ENCODE measurements around the gene XKRX.

XKRX gene

GRCh38 chrX:100868273-100868672 is 60.4 kb downstream of the XKRX start:
- Histone ChIP-seq H2AFZ (no peak overlapping the region), H3K4me2 (ENCODE audit: low read length) (no peak overlapping the region), H3K27ac (no peak overlapping the region), H3K36me3 (ENCODE audit: control insufficient read depth, insufficient read depth, low read length) (no peaks in the 10 kb centered on the region), H3K9me3 (ENCODE audit: control insufficient read depth, low read length) (no peaks in the 10 kb centered on the region), H3K9ac (no peak overlapping the region), H3K4me3 (ENCODE audit: low read depth, low read length) (no peak overlapping the region), H3K27me3 (ENCODE audit: control insufficient read depth, insufficient read depth, low read length) (no peaks in the 10 kb centered on the region), H3K79me2 (no peaks in the 10 kb centered on the region), H3K4me1 (no peaks in the 10 kb centered on the region)
- TF ChIP-seq, protein P1, sequence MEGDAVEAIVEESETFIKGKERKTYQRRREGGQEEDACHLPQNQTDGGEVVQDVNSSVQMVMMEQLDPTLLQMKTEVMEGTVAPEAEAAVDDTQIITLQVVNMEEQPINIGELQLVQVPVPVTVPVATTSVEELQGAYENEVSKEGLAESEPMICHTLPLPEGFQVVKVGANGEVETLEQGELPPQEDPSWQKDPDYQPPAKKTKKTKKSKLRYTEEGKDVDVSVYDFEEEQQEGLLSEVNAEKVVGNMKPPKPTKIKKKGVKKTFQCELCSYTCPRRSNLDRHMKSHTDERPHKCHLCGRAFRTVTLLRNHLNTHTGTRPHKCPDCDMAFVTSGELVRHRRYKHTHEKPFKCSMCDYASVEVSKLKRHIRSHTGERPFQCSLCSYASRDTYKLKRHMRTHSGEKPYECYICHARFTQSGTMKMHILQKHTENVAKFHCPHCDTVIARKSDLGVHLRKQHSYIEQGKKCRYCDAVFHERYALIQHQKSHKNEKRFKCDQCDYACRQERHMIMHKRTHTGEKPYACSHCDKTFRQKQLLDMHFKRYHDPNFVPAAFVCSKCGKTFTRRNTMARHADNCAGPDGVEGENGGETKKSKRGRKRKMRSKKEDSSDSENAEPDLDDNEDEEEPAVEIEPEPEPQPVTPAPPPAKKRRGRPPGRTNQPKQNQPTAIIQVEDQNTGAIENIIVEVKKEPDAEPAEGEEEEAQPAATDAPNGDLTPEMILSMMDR (IDR thresholded peaks at IDR 0.05), result no peak

DNA sequence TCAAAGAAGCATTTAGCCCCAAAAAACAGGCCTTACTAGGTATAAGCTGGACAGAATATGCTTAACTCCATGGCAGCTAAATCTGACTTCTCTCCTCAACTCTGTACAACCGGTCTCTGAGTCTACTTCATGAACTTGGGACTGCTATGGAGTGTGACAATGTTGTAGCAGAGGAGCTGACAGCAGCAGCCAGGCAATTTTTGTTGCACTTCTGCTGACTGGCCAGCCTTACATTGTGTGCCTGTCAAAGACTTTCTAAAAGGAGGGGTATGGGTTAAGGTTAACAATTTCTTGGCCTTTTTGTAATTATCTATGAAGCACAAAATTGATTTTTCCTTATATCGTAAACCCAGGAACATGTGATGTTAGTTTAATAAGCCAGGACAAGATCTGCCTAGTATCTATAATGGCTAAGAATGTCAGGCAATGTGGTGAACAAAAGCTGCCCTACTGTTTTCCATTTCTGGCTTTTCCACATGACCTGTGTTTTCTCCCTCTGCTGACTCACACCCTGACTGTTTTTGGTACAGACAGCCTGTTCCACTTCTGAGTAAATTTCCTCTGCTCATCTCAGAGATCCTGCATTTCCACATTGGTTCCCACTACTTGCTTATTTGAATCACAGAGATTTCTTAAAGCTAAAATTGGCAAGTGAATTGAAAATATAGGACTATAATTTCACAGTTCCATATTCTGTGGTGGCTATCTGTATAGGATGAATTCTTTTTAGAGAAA is 63.9 kb downstream of the XKRX start:
- H3K4me2 ChIP-seq (ENCODE audit: low read length), result no peak overlapping the region
- no peaks in the 10 kb centered on the region for H3K36me3 ChIP-seq (ENCODE audit: control insufficient read depth, insufficient read depth, low read length)
- H3K9me3 ChIP-seq (ENCODE audit: control insufficient read depth, low read length), result no peaks in the 10 kb centered on the region
- no peaks in the 10 kb centered on the region for H3K4me1 ChIP-seq
- H3K9ac ChIP-seq, result no peak overlapping the region
- H3K4me3 ChIP-seq (ENCODE audit: low read depth, low read length), result no peak overlapping the region
- TF ChIP-seq, protein P1 (IDR thresholded peaks at IDR 0.05), result no peak
- H3K79me2 ChIP-seq, result no peaks in the 10 kb centered on the region
- no peak overlapping the region for H3K27ac ChIP-seq
- no peak overlapping the region for H2AFZ ChIP-seq
- no peaks in the 10 kb centered on the region for H3K27me3 ChIP-seq (ENCODE audit: control insufficient read depth, insufficient read depth, low read length)

All from parathyroid adenoma (tissue), 2 donors.